Head of caudate nucleus (tissue), 42 donors: ENCODE data around the gene SYT15.
A peak's percentile ranks its signal among the peaks of the same experiment; 100 is the strongest.

Experiments
- DNase-seq, 42 donors: peaks; one replicate each; pipeline versions ENCODE4 v3.0.0 to v3.0.0-alpha.2; 2020 to 2021; ENCODE audit warnings: mixed read lengths in 7 of 42
- intact Hi-C: fragments of 100-400 bp; cut with DNase I; formaldehyde crosslinking; loops from one replicate; pipeline ENCODE4 v1.15.0; 2022

Gene SYT15

GRCh38 chr10:46543466-46544377 lies 35.2 kb upstream of the SYT15 start:
- intact Hi-C loops: no loop called here
- peak in 23 of 42 donors; percentile 2 to 43 (median 13) for DNase-seq

DNA sequence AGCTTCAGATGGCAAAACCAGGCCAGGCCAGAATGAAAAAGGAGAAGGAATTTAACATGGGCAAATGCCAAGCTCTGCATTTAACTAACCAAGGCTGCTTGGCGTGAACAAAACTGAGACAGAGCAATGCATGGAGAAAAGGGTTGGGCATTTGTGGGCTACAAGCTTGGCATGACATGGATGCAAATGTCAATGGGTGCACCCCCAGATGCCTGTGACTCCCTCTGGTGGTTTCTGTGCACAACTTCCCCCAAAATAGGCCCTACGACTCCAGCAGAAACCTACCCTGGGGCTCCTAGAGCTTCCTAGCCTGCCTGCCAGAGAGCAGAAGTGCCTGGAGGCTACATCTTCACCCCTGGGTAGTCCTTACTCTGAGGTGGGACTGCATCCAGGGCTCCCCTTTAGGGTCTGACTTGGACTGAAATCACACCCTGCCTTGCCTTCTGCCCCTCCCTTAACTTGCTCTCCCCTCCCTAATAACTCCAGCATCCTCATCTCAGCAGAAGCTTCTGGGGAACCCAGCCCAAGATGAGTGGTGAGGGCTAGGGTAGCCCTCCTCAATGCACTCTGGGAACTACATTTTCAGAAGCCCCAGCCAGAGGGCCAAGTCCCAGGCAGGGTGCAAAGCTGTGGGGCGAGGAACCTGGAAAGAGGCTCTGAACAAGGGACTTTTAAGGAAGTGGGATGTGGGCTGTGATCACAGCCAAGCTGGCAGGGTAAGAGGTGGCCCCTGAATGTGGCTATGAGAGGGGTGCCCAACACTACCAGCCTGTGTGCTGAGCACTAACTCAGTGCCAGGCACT lies 33.7 kb upstream of the SYT15 start:
- peak in 29 of 42 donors; percentile 2 to 41 (median 10) for DNase-seq
- intact Hi-C loops: no loop called here

GRCh38 chr10:46545861-46546590 lies 32.9 kb upstream of the SYT15 start:
- intact Hi-C loops: no loop called here
- peak in 24 of 42 donors; percentile 1 to 35 (median 10) for DNase-seq

- intact Hi-C loops: no loop called here
- peak in 34 of 42 donors; percentile 2 to 46 (median 13) for DNase-seq
These were observed 32.1 kb upstream of the SYT15 start for GRCh38 chr10:46546591-46547540.

- DNase-seq: peak in 30 of 42 donors; percentile 0 to 44 (median 11)
- intact Hi-C loops: no loop called here
These were observed 31.1 kb upstream of the SYT15 start for GRCh38 chr10:46547541-46548497.

- peak in 33 of 42 donors; percentile 1 to 46 (median 9) for DNase-seq
- intact Hi-C loops: no loop called here
These were observed 30.3 kb upstream of the SYT15 start for GRCh38 chr10:46548498-46549090.

- intact Hi-C loops: no loop called here
- peak in 35 of 42 donors; percentile 0 to 43 (median 10) for DNase-seq
These were observed 29.5 kb upstream of the SYT15 start for GRCh38 chr10:46549171-46550075.

- intact Hi-C loops: no loop called here
These were observed 28.7 kb upstream of the SYT15 start for GRCh38 chr10:46550076-46550790.

DNA sequence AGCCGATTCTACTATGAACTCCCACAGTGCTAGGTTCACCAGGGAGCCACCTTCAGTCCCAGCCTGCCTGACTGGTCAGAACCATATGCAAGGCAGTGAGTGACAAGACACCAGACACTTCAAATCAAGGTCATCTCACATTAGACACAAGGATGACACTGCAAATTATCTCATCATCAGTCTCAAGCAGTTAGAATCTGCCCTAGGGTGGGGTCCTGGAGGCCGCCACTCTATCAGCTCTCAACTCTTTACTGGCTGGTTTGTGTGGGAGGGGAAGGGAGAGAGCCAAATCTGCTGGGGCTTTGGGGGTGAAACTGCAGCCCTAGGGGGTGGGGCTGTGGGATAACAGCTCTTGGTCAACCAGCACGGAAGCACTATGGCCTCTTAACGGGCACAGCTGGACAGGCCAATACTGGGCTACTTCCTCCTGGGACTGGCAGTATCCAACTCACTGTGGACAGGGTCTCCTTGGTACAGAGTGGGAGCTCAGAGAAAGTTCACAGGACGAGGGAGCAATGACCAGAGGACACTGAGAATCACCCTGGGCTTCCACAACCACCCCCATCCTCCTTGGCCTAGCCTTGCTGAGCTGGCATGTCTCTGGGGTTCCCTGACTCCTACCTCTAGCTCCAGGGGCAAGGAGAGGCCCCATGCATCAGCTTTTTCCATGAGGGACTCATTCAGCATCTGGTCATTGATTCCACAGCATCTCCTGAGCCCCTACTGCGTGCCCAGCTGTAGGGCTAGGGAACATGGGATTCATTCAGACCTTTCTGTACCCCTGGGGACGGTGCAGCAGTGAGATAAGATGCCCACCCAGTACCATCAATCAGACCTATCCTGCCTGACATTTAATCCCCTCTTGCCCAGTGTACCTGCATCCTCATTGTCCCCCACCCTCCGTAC lies 27.9 kb upstream of the SYT15 start:
- peak in 31 of 42 donors; percentile 0 to 41 (median 8) for DNase-seq
- intact Hi-C loops: no loop called here

More at GRCh38 chr10:46550076-46550790, 28.7 kb upstream of the SYT15 start:
- peak in 35 of 42 donors; percentile 1 to 46 (median 11) for DNase-seq

- peak in 38 of 42 donors; percentile 0 to 44 (median 8) for DNase-seq
- intact Hi-C loops: no loop called here
These were observed 27.0 kb upstream of the SYT15 start for GRCh38 chr10:46551701-46552525.

DNA sequence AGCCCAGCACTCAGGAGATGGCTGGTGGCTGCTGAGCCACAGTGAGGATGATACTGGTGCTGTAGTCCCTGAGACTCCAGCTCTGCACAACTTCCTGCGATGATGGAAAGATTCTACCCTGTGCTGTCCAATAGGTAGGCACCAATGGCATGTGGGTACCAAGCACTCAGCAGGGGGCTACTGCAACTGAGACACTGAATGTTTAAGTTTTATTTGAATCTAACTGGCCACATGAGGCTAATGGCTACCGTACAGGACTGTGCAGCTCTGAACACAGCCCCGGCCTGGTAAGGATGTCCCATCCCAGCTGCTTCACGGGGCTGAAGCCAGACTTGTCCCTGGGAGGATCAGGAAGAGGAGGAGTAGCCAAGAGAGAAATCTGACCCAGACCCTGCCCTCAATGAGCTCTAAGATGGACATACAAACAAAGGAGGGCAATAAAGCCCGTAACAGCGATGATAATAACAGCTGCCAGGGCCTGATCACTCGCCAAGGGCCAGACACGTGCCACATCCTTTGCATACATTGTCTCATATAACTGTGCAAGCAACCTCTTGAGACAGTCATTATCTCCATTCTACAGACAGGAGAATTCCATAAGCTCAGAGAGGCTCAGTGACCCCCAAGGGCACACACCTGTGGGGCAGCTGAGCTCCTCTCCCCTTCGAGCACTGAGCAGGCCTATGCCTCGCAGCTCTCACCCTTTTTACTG lies 26.2 kb upstream of the SYT15 start:
- DNase-seq: peak in 33 of 42 donors; percentile 0 to 43 (median 8)
- intact Hi-C loops: no loop called here
